MM.1S (cell line): Measurements from ENCODE around the gene DIP2C.

Experiments
- CTCF ChIP-seq: fragments of 300-600 bp; sonication (generic); IDR thresholded peaks from 2 replicates; pipeline ENCODE4 v1.5.1; 2016; ENCODE audit warnings: antibody characterized with exemption, low read length, mixed read lengths
- EZH2 ChIP-seq: fragments of 300-600 bp; sonication (generic); optimal IDR thresholded peaks from 2 replicates; pipeline ENCODE3; 2017; ENCODE audit warnings: low read depth, mild to moderate bottlenecking, antibody characterized with exemption, low read length, mixed read lengths

GRCh38 chr10:596725-597345 is 92.6 kb downstream of the DIP2C start:
- no peak for TF ChIP-seq EZH2
- TF ChIP-seq CTCF, result no peak
